Measurements from ENCODE around the gene KLHL2.
"Not testable (repeated sequence)": the region's sequence is repeated elsewhere in the genome, so short reads cannot be mapped to it uniquely, and the experiment has no call there.

KLHL2 gene

GRCh38 chr4:165207431-165208220, at the start of gene KLHL2:
Gene KLHL2 (plus strand): TSS chr4:165207561. CDS start chr4:165207877, 316 bp downstream.
- peak; percentile 68 for DNase-seq

GRCh38 chr4:165158762-165159161, 48.6 kb upstream of the KLHL2 start:
- DNase-seq = no peak

GRCh38 chr4:165164257-165164656, 43.1 kb upstream of the KLHL2 start:
- DNase-seq = no peak

GRCh38 chr4:165166872-165167271, 40.5 kb upstream of the KLHL2 start:
- DNase-seq = not testable (repeated sequence)

GRCh38 chr4:165167650-165168049, 39.7 kb upstream of the KLHL2 start:
- no peak for DNase-seq

- no peak for DNase-seq
Observed at GRCh38 chr4:165170819-165171218, 36.5 kb upstream of the KLHL2 start.

GRCh38 chr4:165175470-165175869, 31.9 kb upstream of the KLHL2 start:
- not testable (repeated sequence) for DNase-seq

- DNase-seq = no peak
Observed at GRCh38 chr4:165175879-165176278, 31.5 kb upstream of the KLHL2 start.

GRCh38 chr4:165177725-165178666, 29.4 kb upstream of the KLHL2 start:
- DNase-seq = no peak

- DNase-seq = no peak
Observed at GRCh38 chr4:165184220-165184619, 23.1 kb upstream of the KLHL2 start.

- DNase-seq = not testable (repeated sequence)
Observed at GRCh38 chr4:165184998-165185397, 22.4 kb upstream of the KLHL2 start.

GRCh38 chr4:165185448-165185847, 21.9 kb upstream of the KLHL2 start:
- no peak for DNase-seq

GRCh38 chr4:165190591-165191347, 16.6 kb upstream of the KLHL2 start:
- no peak for DNase-seq

GRCh38 chr4:165191348-165191656, 16.1 kb upstream of the KLHL2 start:
- no peak for DNase-seq

- DNase-seq = no peak
Observed at GRCh38 chr4:165191814-165192499, 15.4 kb upstream of the KLHL2 start.

- no peak for DNase-seq
Observed at GRCh38 chr4:165192500-165192898, 14.9 kb upstream of the KLHL2 start.

GRCh38 chr4:165192956-165193355, 14.4 kb upstream of the KLHL2 start:
- DNase-seq = no peak

GRCh38 chr4:165194368-165194767, 13.0 kb upstream of the KLHL2 start:
- DNase-seq = no peak

- DNase-seq = no peak
Observed at GRCh38 chr4:165198329-165198728, 9.0 kb upstream of the KLHL2 start.

- no peak for DNase-seq
Observed at GRCh38 chr4:165199286-165199685, 8.1 kb upstream of the KLHL2 start.

GRCh38 chr4:165199722-165200121, 7.6 kb upstream of the KLHL2 start:
- DNase-seq = no peak

- no peak for DNase-seq
Observed at GRCh38 chr4:165201806-165202205, 5.6 kb upstream of the KLHL2 start.
